GM19463 (cell line): ENCODE data around the gene DAPK1.

Experiments used
- ATAC-seq: cut with Tn5 transposase; IDR thresholded peaks from one replicate; pipeline ENCODE4 v1.9.1; 2021; ENCODE audit warnings: mild to moderate bottlenecking, moderate library complexity; ENCODE audit not compliant: unreplicated experiment

The DAPK1 gene

DNA sequence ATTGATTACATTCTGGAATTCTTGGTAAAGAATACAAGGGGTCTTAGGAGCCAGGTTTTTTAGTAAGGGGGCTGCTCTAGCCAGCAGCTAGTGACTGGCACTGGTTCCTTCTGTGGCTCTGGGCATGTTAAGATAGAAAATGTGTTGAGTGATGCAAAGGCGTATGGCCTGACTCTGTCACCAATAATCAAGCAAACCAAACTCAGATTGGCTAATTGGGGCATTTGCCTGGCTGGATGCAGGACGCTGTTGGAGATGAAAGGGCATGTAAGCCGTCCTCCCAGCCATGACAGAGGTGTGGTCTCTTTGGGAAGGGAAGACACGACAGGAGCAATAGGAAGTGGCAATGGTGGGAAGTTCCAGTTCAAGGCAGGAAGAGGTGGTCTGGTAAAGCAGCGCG lies 140.6 kb downstream of the DAPK1 start:
- ATAC-seq, result no peak

DNA sequence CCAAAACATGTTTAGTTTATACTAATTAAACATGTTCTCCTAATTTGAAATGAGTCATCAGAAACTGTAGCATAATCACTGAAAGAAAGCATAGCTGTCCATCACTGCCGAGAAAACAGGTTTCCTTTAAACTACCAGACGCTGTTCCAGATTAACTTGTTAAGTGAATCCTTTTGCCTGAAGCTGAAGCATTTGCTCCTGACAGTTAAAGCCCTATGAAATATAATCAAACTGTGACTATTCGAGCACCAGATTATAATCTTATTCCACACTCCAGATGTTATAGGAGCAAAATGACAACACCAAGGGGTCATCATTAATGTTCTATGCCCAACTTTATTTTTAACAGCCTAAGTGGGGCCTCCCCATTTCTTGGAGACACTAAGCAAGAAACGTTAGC lies 142.3 kb downstream of the DAPK1 start:
- ATAC-seq, result no peak

DNA sequence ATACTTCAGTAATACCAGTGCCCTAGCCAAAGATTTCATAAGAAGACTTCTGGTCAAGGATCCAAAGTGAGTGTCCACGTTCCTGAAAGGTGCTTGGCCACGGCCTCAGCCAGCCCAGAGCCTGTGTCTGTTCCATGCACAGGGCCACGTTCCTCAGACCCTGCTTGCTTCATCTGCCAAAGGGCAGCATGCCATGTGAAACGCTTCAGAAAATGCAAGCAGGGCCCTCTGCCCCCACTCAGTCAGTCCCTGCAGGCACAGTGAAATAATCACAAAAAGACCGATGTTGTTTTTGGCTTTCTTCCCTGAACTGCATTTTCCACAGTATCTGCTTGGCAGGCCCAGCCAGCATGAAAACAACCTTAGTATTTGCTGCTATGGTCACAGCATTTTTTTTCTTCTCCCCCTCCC lies 142.7 kb downstream of the DAPK1 start:
- ATAC-seq, result no peak

DNA sequence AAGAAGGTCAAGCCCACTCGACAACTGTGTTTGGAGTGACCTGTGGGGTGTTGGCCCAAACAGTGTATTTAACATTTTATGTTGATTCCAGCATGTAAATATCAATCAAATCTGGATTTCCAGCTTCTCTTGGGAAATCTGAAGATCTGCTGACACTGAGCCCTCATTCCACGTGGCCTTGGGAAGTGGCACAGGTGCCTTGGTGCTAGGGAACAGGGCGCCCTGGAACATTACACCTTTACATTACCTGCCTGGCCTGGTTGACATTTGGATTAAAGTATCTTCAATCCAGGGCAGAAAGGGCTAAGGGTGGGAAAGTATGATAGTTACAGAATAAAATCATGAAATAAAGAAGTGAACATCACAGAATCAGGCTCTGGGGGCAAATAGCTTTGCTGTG lies 143.4 kb downstream of the DAPK1 start:
- no peak for ATAC-seq

DNA sequence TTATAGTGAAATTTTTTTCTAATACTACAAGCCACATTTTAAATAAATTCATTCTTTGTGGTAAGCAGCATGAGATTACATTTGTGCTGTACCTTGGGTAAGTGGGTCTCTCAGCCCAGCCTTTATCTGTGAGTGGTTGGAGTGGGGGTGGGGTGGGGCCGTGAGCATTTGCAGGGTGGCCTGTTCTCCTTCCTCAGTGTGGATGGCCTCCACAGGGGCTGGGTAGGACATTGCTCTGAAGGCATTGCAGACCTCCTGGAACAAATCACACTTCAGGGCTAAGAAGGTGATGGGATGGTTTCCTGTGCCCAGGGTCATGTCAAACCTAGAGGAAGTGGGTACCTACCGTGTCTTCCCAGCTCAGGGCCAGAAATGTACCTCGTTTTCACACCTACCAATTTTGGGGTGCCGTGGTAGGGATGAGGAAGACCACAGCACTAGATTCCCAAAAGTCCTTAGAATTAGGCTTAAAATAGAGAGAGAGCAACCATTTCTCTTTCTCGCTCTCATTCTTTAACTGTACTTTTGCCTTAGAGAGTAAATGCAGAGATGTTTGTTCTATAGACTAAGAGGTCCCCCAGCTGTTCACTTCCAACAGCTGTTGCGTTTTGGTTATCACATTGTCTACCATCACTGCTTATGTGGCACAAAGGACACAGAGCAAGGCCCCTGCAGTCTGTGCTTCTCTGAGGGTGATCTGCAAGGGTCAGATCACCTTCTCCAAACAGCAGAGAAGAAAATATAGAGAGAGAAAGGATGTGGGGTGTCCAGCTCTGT lies 144.9 kb downstream of the DAPK1 start:
- no peak for ATAC-seq

DNA sequence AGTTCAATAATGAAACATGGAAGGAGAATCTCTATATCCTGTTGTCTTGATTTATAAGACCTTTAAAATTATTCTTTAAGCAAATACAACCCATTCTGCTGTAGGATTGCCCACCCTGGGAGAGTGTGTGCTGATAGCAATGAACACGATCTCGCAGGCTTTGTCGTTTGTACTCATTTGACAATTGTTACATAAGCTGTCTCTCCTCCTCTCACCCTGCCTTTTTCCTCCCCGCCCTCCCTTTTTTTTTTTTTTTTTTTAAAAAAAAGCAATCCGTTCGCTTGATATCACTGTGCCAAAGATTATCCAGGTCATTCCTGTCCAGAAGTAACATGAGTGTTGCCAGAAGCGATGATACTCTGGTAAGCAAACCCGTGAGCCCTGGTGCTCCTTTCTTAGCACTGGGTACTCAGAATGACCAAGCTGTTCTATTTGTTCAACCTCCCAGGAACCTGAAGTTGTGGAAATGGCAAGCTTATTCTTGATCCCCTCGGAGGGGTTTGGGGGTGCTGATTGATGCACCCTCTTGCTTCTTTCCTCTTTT lies 145.5 kb downstream of the DAPK1 start:
- ATAC-seq, result no peak

DNA sequence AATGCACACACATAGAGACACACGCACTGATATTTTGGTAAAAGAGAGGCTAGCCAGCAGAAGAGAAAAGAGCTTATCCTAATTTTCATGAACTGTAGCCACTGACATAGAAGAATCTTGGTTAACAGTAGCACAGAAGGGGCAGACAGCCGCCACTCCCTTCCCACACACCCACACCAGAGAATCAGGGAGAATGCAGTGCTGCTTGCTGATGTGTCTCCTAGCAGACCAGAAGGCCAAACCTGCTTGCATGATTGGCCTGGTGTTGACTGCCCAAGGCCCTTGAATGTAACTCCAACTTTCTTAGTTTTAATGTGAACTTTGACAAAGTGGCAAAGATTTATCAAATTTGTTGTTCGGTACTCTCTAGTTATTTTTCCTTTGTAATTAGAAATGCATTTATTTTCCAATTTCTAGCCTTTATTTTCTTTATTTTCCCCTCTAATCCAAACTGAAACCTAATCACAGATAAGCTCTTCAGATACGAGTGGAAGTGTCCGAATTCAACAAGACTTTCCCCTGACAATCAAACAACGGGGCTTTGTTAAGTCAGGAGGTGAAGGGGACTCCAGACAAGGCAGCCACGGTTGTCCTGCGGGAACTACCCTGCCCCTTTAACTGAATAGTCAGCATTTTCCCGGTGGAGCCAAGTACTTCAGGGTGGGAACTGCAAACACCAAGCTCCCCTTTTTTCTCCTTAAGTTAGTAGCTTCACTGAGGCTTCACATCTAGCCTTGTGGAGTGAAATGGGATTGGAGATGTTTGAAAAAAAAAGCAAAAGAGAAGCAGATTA lies 146.3 kb downstream of the DAPK1 start:
- no peak for ATAC-seq

DNA sequence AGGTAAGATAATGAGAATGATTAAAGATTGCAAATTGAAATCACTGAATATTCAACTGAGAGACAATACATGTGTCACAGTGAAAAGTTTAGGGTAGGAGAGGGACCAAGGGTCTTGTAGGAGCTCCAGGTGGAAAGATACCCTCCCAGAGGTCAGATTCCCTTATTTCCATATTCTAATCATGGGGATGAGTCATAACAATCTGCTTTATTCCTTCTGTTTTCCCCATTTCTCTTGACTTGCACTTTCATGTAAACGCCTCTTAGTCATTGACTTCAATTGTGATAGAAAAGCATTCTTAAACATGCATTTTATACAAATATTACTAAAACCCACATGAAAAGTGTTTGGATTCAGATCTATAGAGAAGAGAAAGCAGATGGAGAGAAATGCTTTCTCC lies 147.0 kb downstream of the DAPK1 start:
- no peak for ATAC-seq

DNA sequence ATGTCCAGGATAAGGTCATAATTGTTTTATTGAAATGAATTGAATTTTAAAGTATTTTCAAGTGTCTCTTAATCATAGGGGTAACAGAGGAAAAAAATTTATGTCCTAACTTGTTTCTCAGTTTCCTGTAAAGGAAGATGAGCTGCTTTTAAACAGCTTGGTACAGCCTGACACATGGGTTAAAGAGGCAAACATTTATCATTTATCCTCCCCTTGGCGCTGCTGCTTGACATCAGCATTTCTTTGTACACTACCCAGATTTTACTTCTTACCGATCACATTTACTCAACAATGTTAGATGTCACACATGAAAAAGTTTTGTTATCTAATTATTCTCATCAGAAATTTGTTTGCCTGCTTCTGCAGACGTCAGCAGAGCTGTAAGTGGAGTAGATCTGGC lies 148.9 kb downstream of the DAPK1 start:
- ATAC-seq, result no peak

DNA sequence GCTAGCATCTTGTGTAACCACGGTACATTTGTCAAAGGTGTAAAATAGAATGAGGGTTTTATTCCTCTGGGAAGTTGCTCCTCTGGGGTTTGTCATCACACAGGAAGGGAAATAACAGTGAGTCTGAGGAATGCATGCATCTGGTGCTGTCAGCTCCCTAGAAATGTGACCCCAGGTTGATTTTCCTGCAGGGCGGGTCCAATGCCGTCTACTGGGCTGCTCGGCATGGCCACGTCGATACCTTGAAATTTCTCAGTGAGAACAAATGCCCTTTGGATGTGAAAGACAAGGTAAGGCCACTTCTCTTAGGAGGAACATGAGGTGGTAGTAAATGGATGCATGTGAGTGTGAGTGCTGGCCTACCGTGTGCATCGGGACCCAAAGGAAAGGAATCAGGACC lies 149.4 kb downstream of the DAPK1 start:
- ATAC-seq, result no peak

DNA sequence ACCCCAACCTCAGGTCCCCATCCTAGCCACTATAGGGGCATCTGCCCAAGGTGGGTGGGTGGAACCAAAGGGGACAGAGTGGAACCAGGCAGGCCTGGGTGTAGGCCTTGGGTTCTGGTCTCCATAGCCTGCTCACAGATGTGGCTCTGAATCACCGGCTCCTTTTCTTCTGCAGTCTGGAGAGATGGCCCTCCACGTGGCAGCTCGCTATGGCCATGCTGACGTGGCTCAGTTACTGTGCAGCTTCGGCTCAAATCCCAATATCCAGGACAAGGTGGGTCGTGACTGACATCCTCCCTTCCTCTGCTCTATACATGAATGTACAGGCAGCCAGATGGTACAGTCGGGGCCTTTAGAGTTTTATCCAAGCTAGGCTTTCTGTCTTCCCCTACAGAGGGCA lies 150.9 kb downstream of the DAPK1 start:
- ATAC-seq, result no peak

DNA sequence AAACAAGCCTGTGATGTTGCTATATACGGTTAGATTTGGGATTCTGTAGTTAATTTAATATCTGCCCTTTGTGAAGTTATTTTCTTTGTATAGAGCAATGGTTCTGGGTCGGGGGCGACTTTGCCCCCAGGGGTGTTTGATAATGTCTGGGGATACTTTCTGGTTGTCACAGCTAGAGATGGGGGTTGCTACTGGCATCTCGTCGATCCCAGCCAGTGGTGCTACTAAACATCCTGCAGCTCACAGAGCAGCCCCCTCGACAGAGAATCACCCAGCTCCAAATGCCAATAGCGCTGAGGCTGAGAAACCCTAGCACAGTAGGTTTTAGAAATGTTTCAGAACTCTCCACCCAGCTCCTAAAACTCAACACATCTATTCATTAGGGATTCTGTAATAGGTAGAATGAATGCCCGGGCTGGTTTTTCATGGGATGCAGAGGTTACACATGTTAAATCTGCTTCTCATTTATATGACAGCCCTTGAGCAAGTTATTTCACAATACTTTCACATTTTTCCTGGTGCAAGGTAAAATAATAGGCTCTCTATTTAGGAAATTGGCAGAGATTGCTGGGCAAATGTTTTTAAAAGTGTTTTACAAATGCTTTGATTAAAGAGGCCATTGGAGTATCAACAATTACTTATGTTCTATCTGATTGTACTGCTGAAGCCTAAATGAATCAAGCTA lies 153.1 kb downstream of the DAPK1 start:
- no peak for ATAC-seq

DNA sequence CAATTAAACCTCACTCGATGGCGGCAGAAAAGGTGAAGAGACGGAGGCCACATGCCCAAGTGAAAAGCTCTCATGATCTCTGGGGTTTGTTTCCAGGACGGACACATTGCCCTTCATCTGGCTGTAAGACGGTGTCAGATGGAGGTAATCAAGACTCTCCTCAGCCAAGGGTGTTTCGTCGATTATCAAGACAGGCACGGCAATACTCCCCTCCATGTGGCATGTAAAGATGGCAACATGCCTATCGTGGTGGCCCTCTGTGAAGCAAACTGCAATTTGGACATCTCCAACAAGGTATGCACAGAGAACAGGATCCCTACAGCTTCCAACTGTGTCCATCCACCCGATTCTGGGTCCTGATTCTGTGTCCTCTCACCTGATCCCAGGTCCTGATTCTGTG lies 153.8 kb downstream of the DAPK1 start:
- ATAC-seq, result no peak

DNA sequence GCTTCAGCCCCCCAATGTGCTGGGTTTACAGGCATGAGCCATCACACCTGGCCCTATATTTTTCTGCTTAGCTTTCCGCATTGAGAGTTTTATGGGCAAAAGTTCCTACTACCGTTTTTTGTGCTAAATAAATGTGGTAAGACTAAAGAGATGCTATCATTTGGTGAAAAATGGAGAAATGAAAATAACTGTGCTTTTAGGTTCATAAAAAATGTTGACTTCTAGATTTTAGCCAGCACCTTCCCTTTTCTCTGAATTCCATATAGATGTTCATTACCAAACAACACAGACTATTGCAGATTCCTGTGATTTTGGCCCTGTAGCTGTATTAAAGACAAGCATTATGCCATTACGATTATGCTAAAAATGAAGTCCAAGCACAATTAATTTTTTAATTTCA lies 156.3 kb downstream of the DAPK1 start:
- ATAC-seq, result no peak

DNA sequence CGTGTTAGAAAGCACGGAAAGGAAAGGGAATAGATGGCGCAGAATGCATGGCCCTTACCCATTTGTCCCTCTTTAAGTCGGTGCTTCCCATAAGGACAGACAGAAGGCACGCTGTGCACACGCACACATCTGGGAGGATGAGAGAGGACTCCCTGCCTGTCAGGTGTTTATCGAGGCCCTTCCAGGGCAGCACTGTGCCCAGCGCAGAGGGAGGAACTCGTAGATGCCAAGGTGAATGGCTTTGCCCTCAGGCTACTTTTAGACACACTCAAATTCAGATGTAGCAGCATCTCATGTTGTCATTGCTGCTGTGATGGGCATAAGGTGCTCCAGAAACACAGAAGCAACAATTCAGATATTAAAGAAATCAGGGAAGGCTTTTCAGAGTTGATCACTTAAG lies 158.1 kb downstream of the DAPK1 start:
- ATAC-seq, result no peak

DNA sequence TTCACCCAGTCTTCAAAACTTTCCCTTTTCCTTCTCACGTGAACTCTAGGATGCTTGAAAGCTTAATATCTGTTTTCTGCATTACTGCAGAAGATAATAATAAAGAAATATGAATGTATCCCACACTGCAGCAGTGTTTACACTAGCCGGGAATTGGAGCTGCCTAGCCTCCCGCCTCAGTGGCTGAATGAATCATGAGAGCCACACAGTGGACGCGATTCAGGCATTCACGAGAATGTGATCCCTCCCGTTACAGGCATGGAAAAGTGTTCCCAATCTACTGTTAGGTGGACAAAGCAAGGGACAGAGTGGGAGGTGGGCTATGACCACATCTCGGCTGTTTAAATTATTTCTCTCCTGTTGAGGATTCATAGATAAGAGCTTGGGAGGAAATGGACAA lies 158.8 kb downstream of the DAPK1 start:
- no peak for ATAC-seq

DNA sequence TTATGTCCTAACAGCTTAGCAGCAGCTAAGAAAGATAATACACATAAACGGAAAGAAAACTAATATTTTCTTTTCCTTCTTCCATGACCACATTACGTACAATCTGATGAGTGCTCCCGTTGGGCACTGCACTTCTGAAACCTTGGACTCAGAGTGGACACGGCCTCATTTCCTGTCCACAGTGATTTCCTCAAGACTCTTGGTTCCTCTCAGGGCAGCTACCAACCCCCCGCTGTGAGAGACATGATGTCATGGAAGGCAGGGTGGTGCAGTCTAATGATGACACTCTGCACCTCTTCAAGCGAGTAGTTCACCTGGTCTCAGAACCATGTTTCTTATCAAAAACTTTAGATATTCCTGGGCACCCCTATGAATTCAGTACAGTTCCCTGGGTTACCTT lies 159.5 kb downstream of the DAPK1 start:
- ATAC-seq, result no peak

DNA sequence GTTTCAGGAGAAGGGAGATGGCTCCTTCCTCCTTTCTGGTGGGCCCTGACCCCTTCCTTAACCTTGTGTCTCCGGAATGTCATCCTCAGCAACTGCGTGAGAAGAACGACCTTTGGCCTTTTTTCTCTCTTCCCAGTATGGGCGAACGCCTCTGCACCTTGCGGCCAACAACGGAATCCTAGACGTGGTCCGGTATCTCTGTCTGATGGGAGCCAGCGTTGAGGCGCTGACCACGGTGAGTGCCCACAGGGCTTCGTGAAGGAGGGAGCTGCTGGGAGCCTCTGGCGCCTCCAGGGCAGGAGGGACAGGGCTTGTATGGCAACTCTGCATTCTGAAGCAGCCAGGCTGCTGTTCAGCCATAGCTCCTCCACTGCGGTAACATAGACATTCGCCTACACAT lies 160.2 kb downstream of the DAPK1 start:
- no peak for ATAC-seq

DNA sequence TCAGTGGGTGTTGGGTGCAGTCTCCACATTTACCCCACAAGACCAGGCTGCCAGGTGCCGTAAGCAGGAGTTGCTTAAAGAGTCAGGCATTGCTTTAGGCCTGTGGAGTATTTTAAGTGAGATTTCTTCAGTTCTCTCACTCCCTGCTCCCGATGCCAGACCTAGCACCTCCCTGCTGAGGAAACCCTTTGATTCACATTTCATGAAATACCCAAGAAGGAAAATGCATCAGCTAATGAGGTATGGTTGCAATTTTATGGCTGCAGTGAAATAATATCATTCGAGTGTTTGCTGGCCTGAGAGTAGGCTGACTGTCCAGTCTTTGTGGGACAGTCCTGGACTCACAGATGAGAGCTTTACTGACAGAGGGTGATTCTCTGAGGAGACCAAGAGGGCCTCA lies 160.8 kb downstream of the DAPK1 start:
- ATAC-seq, result no peak

DNA sequence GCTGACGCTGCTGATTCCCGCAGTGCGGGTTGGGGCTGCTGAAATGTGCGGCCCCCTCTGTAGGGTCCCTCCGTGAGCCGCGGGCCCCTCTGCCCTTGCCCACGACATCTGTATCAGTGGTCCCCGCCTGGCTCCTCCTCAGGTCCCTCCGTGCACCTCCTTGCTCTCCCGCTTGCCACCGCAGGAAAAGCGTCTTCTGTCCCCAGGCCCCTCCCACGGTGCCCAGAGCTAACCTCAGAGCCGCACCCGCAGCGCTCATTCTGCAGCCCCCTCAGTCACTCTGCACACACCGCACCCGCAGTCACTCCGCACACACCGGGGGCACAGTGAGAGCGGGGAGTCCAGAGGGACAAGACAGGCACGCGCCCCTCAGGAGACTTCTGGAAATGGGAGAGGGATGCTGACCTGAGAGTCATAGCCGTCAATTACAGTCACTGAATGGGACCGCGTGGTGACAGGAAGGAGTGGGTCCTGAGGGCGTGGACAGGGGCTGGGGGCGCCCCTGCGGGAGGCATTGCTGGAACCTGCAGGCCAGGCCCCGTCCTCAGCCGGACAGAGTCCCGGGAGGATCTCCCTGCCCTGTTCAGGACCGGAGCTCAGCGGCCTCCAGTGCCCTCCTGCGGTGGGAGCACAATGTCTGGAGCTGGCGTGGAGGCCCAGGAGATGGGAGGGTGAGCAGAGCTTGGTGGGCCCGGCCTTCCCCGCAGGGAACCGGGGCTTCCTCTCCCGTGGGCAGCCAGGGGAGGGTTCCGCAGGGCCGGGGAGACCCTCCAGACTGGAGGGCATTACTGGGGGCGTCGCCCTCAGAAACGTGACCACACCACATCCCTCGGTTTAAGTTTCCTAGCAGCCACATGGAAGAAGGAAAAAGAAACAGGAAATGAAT lies 162.1 kb downstream of the DAPK1 start:
- ATAC-seq, result no peak

DNA sequence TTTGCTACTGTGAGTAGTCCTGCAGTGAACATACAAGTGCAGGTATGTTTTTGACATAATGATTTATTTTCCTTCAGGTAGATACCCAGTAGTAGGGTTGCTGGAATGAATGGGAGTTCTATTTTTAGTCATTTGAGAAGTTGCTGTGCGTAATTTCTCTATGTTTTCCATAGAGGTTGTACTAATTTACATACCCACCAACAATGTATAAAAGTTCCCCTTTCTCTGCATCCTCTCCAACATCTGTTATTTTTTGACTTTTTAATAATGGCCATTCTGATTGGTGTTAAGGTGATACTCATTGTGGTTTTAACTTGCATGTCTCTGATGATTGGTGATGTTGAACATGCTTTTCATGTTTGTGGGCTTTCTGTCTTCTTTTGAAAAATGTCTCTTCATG lies 163.6 kb downstream of the DAPK1 start:
- no peak for ATAC-seq
